K562 (cell line): Measurements from ENCODE around the gene PTCH2. TPM values are rescaled to one million over a fixed set of nuclear protein-coding genes. Genes with fewer than 3 reads are reported as not detected.

ENCODE experiments used
- BRF2 ChIP-seq: IDR thresholded peaks from 3 replicates; pipeline ENCODE4 v1.6.1; 2011; ENCODE audit warnings: borderline replicate concordance, mild to moderate bottlenecking; ENCODE audit not compliant: insufficient read length, insufficient read depth
- CAMTA2 ChIP-seq: fragments of 250-450 bp; sonication (Bioruptor Pico); conservative IDR thresholded peaks from 2 replicates; pipeline ENCODE4 v1.5.1; 2022
- CUX1 ChIP-seq: fragments of 200-800 bp; sonication (Bioruptor generic); IDR thresholded peaks from 2 replicates; pipeline ENCODE4 v1.6.1; 2016; ENCODE audit warnings: missing genetic modification characterization, missing compliant biosample characterization
- E4F1 ChIP-seq: fragments of 250-450 bp; sonication (Bioruptor Pico); IDR thresholded peaks from 2 replicates; pipeline ENCODE4 v1.5.0; 2021; ENCODE audit warnings: mild to moderate bottlenecking, borderline replicate concordance
- GTF2B ChIP-seq: IDR thresholded peaks from 2 replicates; pipeline ENCODE4 v1.6.1; 2011; ENCODE audit not compliant: insufficient read length; ENCODE audit errors: extremely low read depth
- HBP1 ChIP-seq: fragments of 450-650 bp; formaldehyde crosslinking; IDR thresholded peaks from 2 replicates; pipeline ENCODE4 v1.4.0; 2022; ENCODE audit warnings: missing genetic modification characterization
- KDM4B ChIP-seq, 2 experiments: fragments of 450-650 bp in 1 of 2; sonication (generic) in 1 of 2; IDR thresholded peaks; 2 replicates each; pipeline ENCODE4 v1.6.1; 2016 to 2017; ENCODE audit warnings: borderline replicate concordance in 2 of 2, antibody characterized with exemption in 1 of 2, low read depth in 1 of 2, mild to moderate bottlenecking in 1 of 2
- MXI1 ChIP-seq: IDR thresholded peaks from 2 replicates; pipeline ENCODE4 v1.6.1; 2011; ENCODE audit warnings: low read depth, mild to moderate bottlenecking, improper control_type of control experiment, low read length
- OTX1 ChIP-seq: fragments of 450-650 bp; formaldehyde crosslinking; IDR thresholded peaks from 2 replicates; pipeline ENCODE4 v1.4.0; 2022; ENCODE audit warnings: mild to moderate bottlenecking
- RNF2 ChIP-seq: sonication (generic); IDR thresholded peaks from 2 replicates; pipeline ENCODE4 v1.6.1; 2016
- ZNF3 ChIP-seq: fragments of 250-450 bp; sonication (Bioruptor Pico); IDR thresholded peaks from 2 replicates; pipeline ENCODE4 v1.5.0; 2021; ENCODE audit warnings: mild to moderate bottlenecking, moderate library complexity
- ZNF354B ChIP-seq: fragments of 250-450 bp; sonication (Bioruptor Pico); IDR thresholded peaks from 2 replicates; pipeline ENCODE4 v1.4.0; 2020
- ZNF584 ChIP-seq: fragments of 200-800 bp; sonication (Bioruptor generic); IDR thresholded peaks from 2 replicates; pipeline ENCODE4 v1.6.1; 2016; ENCODE audit warnings: low read depth, mild to moderate bottlenecking, missing genetic modification characterization, missing compliant biosample characterization
- polyA plus RNA-seq, 8 experiments: library from polyadenylated mRNA; depleted of rRNA in 4 of 8; stranded (reverse) in 5 of 8; unstranded in 3 of 8; fragments of >200 nt; fragmentation: Nextera tagmentation in 2 of 8; fragmentation: Illumina TruSeq in 1 of 8; extraction: Ambion mirVana in 2 of 8; extraction: Trizol in 1 of 8; gene quantifications; 2 replicates each; pipeline versions ENCODE4 v1.2.1 to v1.2.3, GENCODE V29; 2011 to 2014; ENCODE audit warnings: inconsistent platforms in 1 of 8, missing spikeins in 1 of 8
- total RNA-seq, 7 experiments: library from RNA; depleted of rRNA in 6 of 7; stranded (reverse); fragments of >200 nt in 6 of 7; fragmentation: Illumina TruSeq in 2 of 7; extraction: Trizol in 2 of 7; gene quantifications; 2 replicates each; pipeline versions ENCODE4 v1.2.1 to v1.2.3, GENCODE V29; 2011 to 2021; ENCODE audit warnings: low replicate concordance in 1 of 7

Gene PTCH2
- total and polyA plus RNA-seq, 9 of the 15 experiments (the other 6 are each of a cell fraction or from before 2014, with no cell fraction given) = 0.15 to 27.3 (median 0.48) TPM; not detected in 1

- TF ChIP-seq CAMTA2 (CRISPR knock-in tag) (peak; percentile 96), OTX1 (CRISPR knock-in tag) (peak; percentile 97), RNF2 (peak; percentile 100), MXI1 (peak; percentile 89; the same call in 1 of the 2 replicates), ZNF354B (CRISPR knock-in tag) (no peak), BRF2 (no peak), ZNF584 (CRISPR knock-in tag) (no peak), HBP1 (CRISPR knock-in tag) (peak; percentile 99), KDM4B (IDR thresholded peaks at IDR 0.05; ENCODE audit: borderline replicate concordance in 2 of 2, low read depth in 1 of 2) (peak in 1 of 2 experiments; percentile 99; a peak in 2 of 4 replicates), E4F1 (CRISPR knock-in tag) (peak; percentile 78; the same call in 1 of the 2 replicates), GTF2B (peak; percentile 100), ZNF3 (CRISPR knock-in tag) (peak; percentile 69; the same call in 1 of the 2 replicates), CUX1 (peak; percentile 75; the same call in 1 of the 2 replicates)
Observed at GRCh38 chr1:44819608-44820327, 23.3 kb downstream of the PTCH2 start (continued).
